ENCODE measurements around the gene PSRC1. TPM values are rescaled to one million over a fixed set of nuclear protein-coding genes. Genes with fewer than 3 reads are reported as not detected.
A peak's percentile ranks its signal among the peaks of the same experiment; 100 is the strongest.
"Not testable (repeated sequence)": the region's sequence is repeated elsewhere in the genome, so short reads cannot be mapped to it uniquely, and the experiment has no call there.

The PSRC1 gene
- total RNA-seq, 4 donors from 2014 or later, result 1.9 to 6.8 (median 3.7) TPM

- H3K4me1 ChIP-seq, result peaks cover 11% of the 10 kb centered on the region
- no peak for TF ChIP-seq EP300 (IDR thresholded peaks at IDR 0.05)
- TF ChIP-seq POLR2AphosphoS5 (IDR thresholded peaks at IDR 0.05), result no peak
- DNase-seq (ENCODE audit: low spot score in 2 of 2), result no peak
- no peaks in the 10 kb centered on the region for H3K9me3 ChIP-seq
- peaks cover 9% of the 10 kb centered on the region for H3K36me3 ChIP-seq
- WGBS, result 75% methylated on average over 2 of the region's 2 CpGs
- no peak overlapping the region for H3K4me3 ChIP-seq
- no peak overlapping the region for H3K27ac ChIP-seq
- no peaks in the 10 kb centered on the region for H3K27me3 ChIP-seq
These were observed 26.4 kb upstream of the PSRC1 start for GRCh38 chr1:109309347-109309746.

GRCh38 chr1:109307274-109308021, 24.5 kb upstream of the PSRC1 start:
- Histone ChIP-seq H3K36me3 (no peaks in the 10 kb centered on the region), H3K9me3 (no peaks in the 10 kb centered on the region), H3K4me1 (peaks cover 16% of the 10 kb centered on the region), H3K4me3 (no peak overlapping the region), H3K27ac (no peak overlapping the region), H3K27me3 (no peaks in the 10 kb centered on the region)
- WGBS, result 69% methylated on average over 14 of the region's 14 CpGs
- no peak for DNase-seq (ENCODE audit: low spot score in 2 of 2)
- TF ChIP-seq CTCF (IDR thresholded peaks at IDR 0.05), result no peak
- TF ChIP-seq POLR2AphosphoS5 (IDR thresholded peaks at IDR 0.05), result no peak
- TF ChIP-seq POLR2A (IDR thresholded peaks at IDR 0.05), result no peak
- TF ChIP-seq EP300 (IDR thresholded peaks at IDR 0.05), result no peak

GRCh38 chr1:109306832-109307273, 23.9 kb upstream of the PSRC1 start, which contains the start of gene MYBPHL:
Gene MYBPHL, minus strand, starts transcription at chr1:109307011. Its CDS starts 20 bp downstream, at chr1:109306991.
- H3K4me1 ChIP-seq, result peaks cover 16% of the 10 kb centered on the region
- H3K9me3 ChIP-seq, result no peaks in the 10 kb centered on the region
- no peak within 1 kb of the TSS for H3K27ac ChIP-seq
- DNase-seq (ENCODE audit: low spot score in 2 of 2), result no peak
- 56% methylated on average over 2 of the region's 7 CpGs for WGBS
- no peak within 1 kb of the TSS for H3K4me3 ChIP-seq
- H3K36me3 ChIP-seq, result no peaks in the 10 kb centered on the region
- H3K27me3 ChIP-seq, result no peaks in the 10 kb centered on the region
- TF ChIP-seq POLR2AphosphoS5 (IDR thresholded peaks at IDR 0.05) (no peak), EP300 (IDR thresholded peaks at IDR 0.05) (no peak), POLR2A (IDR thresholded peaks at IDR 0.05) (no peak), CTCF (IDR thresholded peaks at IDR 0.05) (no peak)

GRCh38 chr1:109305991-109306390, 23.0 kb upstream of the PSRC1 start:
- H3K27ac ChIP-seq; H3K9me3 ChIP-seq; DNase-seq (ENCODE audit: low spot score in 2 of 2); H3K4me3 ChIP-seq; H3K27me3 ChIP-seq; H3K36me3 ChIP-seq: not testable (repeated sequence)
- peaks cover 16% of the 10 kb centered on the region for H3K4me1 ChIP-seq
- 52% methylated on average over 10 of the region's 10 CpGs for WGBS

- Histone ChIP-seq H3K27ac (peak overlapping the region; percentile 22), H3K4me3 (no peak overlapping the region), H3K4me1 (peaks cover 26% of the 10 kb centered on the region), H3K27me3 (no peaks in the 10 kb centered on the region), H3K36me3 (no peaks in the 10 kb centered on the region), H3K9me3 (no peaks in the 10 kb centered on the region)
- no peak for DNase-seq (ENCODE audit: low spot score in 2 of 2)
- 56% methylated on average over 7 of the region's 8 CpGs for WGBS
- no peak for TF ChIP-seq POLR2AphosphoS5 (IDR thresholded peaks at IDR 0.05)
- no peak for TF ChIP-seq EP300 (IDR thresholded peaks at IDR 0.05)
- no peak for TF ChIP-seq CTCF (IDR thresholded peaks at IDR 0.05)
- TF ChIP-seq POLR2A (IDR thresholded peaks at IDR 0.05), result no peak
These were observed 21.4 kb upstream of the PSRC1 start for GRCh38 chr1:109304226-109304920.

- 78% methylated on average over 5 of the region's 5 CpGs for WGBS
- H3K27me3 ChIP-seq, result no peaks in the 10 kb centered on the region
- TF ChIP-seq CTCF (IDR thresholded peaks at IDR 0.05) (no peak), POLR2AphosphoS5 (IDR thresholded peaks at IDR 0.05) (no peak), EP300 (IDR thresholded peaks at IDR 0.05) (no peak), POLR2A (IDR thresholded peaks at IDR 0.05) (no peak)
- DNase-seq (ENCODE audit: low spot score in 2 of 2), result no peak
- peaks cover 41% of the 10 kb centered on the region for H3K4me1 ChIP-seq
- H3K27ac ChIP-seq, result no peak overlapping the region
- no peaks in the 10 kb centered on the region for H3K9me3 ChIP-seq
- no peaks in the 10 kb centered on the region for H3K36me3 ChIP-seq
- no peak overlapping the region for H3K4me3 ChIP-seq
These were observed 18.9 kb upstream of the PSRC1 start for GRCh38 chr1:109301874-109302273.
